Middle frontal gyrus (tissue), 1 donor: Measurements from ENCODE around the gene ARFGEF2.
"Not testable (repeated sequence)": the region's sequence is repeated elsewhere in the genome, so short reads cannot be mapped to it uniquely, and the experiment has no call there.

ENCODE experiments used
- DNase-seq: peaks from one replicate; pipeline ENCODE4 v3.0.0-alpha.2; 2015; ENCODE audit warnings: low spot score; ENCODE audit errors: extremely low spot score

The ARFGEF2 gene

GRCh38 chr20:48928832-48929725, 7.6 kb downstream of the ARFGEF2 start:
- DNase-seq: no peak

- no peak for DNase-seq
Observed at GRCh38 chr20:48930035-48930434, 8.5 kb downstream of the ARFGEF2 start.

GRCh38 chr20:48930878-48931277, 9.4 kb downstream of the ARFGEF2 start:
- no peak for DNase-seq

GRCh38 chr20:48931527-48932374, 10.2 kb downstream of the ARFGEF2 start:
- no peak for DNase-seq

GRCh38 chr20:48932375-48932941, 10.9 kb downstream of the ARFGEF2 start:
- DNase-seq: no peak

GRCh38 chr20:48933017-48933766, 11.7 kb downstream of the ARFGEF2 start:
- no peak for DNase-seq

- not testable (repeated sequence) for DNase-seq
Observed at GRCh38 chr20:48934273-48934877, 12.9 kb downstream of the ARFGEF2 start.

- DNase-seq: not testable (repeated sequence)
Observed at GRCh38 chr20:48934966-48935365, 13.5 kb downstream of the ARFGEF2 start.

GRCh38 chr20:48936178-48936577, 14.7 kb downstream of the ARFGEF2 start:
- DNase-seq: not testable (repeated sequence)

- no peak for DNase-seq
Observed at GRCh38 chr20:48937674-48938073, 16.2 kb downstream of the ARFGEF2 start.

- no peak for DNase-seq
Observed at GRCh38 chr20:48938670-48939069, 17.2 kb downstream of the ARFGEF2 start.

- no peak for DNase-seq
Observed at GRCh38 chr20:48940170-48940569, 18.7 kb downstream of the ARFGEF2 start.

GRCh38 chr20:48941467-48941866, 20.0 kb downstream of the ARFGEF2 start:
- DNase-seq: no peak

- DNase-seq: no peak
Observed at GRCh38 chr20:48942730-48943129, 21.2 kb downstream of the ARFGEF2 start.

- no peak for DNase-seq
Observed at GRCh38 chr20:48944663-48945297, 23.3 kb downstream of the ARFGEF2 start.

GRCh38 chr20:48945840-48946514, 24.5 kb downstream of the ARFGEF2 start:
- DNase-seq: no peak

GRCh38 chr20:48948612-48949011, 27.1 kb downstream of the ARFGEF2 start:
- no peak for DNase-seq

GRCh38 chr20:48949304-48950170, 28.0 kb downstream of the ARFGEF2 start:
- DNase-seq: no peak

GRCh38 chr20:48951041-48951440, 29.5 kb downstream of the ARFGEF2 start:
- no peak for DNase-seq
